Lung (tissue), 12 donors: ENCODE measurements around the gene SLC35F3. TPM values are rescaled to one million over a fixed set of nuclear protein-coding genes. Genes with fewer than 3 reads are reported as not detected.

Experiments
- ATAC-seq: fragments of 200-7000 bp; cut with Tn5 transposase; one replicate; pipeline ENCODE4 v1.9.1; 2020; ENCODE audit warnings: moderate number of reproducible peaks; ENCODE audit not compliant: insufficient read depth, low FRiP score
- DNase-seq, 3 donors: peaks; one replicate each; pipeline ENCODE4 v3.0.0-alpha.2; 2013 to 2017
- H3K27ac ChIP-seq, 2 donors: one replicate each; pipeline ENCODE4 v1.5.1; 2013; ENCODE audit warnings: mild to moderate bottlenecking in 2 of 2, moderate library complexity in 2 of 2, control low read depth in 1 of 2, inconsistent platforms in 1 of 2, low read depth in 1 of 2, low read length in 1 of 2
- H3K27me3 ChIP-seq, 3 donors: one replicate each; pipeline ENCODE4 v1.5.1; 2013; ENCODE audit warnings: low read length in 2 of 3; ENCODE audit not compliant: control insufficient read depth in 3 of 3, insufficient read depth in 3 of 3
- H3K36me3 ChIP-seq, 4 donors: one replicate each; pipeline ENCODE4 v1.5.1; 2013; ENCODE audit warnings: low read length in 4 of 4, mild to moderate bottlenecking in 1 of 4, moderate library complexity in 1 of 4; ENCODE audit not compliant: control insufficient read depth in 4 of 4, insufficient read depth in 4 of 4
- H3K4me1 ChIP-seq, 5 donors: one replicate each; pipeline ENCODE4 v1.5.1; 2013; ENCODE audit warnings: low read length in 5 of 5, mild to moderate bottlenecking in 2 of 5, moderate library complexity in 1 of 5; ENCODE audit not compliant: control insufficient read depth in 5 of 5, insufficient read depth in 5 of 5
- H3K4me3 ChIP-seq: one replicate; pipeline ENCODE4 v1.5.1; 2013; ENCODE audit warnings: mild to moderate bottlenecking, control low read depth, moderate library complexity
- H3K9ac ChIP-seq, 2 donors: one replicate each; pipeline ENCODE4 v1.5.1; 2013; ENCODE audit warnings: low read length in 2 of 2, control low read depth in 1 of 2; ENCODE audit not compliant: insufficient read depth in 1 of 2
- H3K9me3 ChIP-seq, 4 donors: one replicate each; pipeline ENCODE4 v1.5.1; 2013; ENCODE audit warnings: low read length in 3 of 4, mild to moderate bottlenecking in 1 of 4, moderate library complexity in 1 of 4; ENCODE audit not compliant: control insufficient read depth in 4 of 4, insufficient read depth in 3 of 4
- WGBS, 2 donors: extraction: QIAGEN DNeasy Blood & Tissue Kit; methylation state at CpG; one replicate each; pipeline ENCODE4 v1.1.7; 2013; 5-methylcytosine and 5-hydroxymethylcytosine counted together
- polyA plus RNA-seq, 2 donors: library from polyadenylated mRNA; stranded (reverse); fragments of 200-250 nt; gene quantifications; one replicate each; pipeline ENCODE4 v1.2.1, GENCODE V29; 2013
- total RNA-seq, 2 donors: library from RNA; depleted of rRNA in 1 of 2; stranded (reverse); fragments of >200 nt in 1 of 2; gene quantifications; one replicate each; pipeline ENCODE4 v1.2.1, GENCODE V29; 2014 to 2021
- TF ChIP-seq, protein P1 (sequence below): IDR thresholded peaks from 2 replicates; pipeline ENCODE4 v1.5.1; 2012; ENCODE audit warnings: mild to moderate bottlenecking; ENCODE audit errors: control extremely low read depth, extremely low read depth
- donor health status: control.
- donor health status: control.
- donor health status: Bipolar disorder and iron deficiency.
- donor health status: healthy.
- donor health status: DM: yes; HTN: yes; CAD: no.

The SLC35F3 gene
- total and polyA plus RNA-seq, 4 donors: 0.09 to 1.4 (median 0.48) TPM

DNA sequence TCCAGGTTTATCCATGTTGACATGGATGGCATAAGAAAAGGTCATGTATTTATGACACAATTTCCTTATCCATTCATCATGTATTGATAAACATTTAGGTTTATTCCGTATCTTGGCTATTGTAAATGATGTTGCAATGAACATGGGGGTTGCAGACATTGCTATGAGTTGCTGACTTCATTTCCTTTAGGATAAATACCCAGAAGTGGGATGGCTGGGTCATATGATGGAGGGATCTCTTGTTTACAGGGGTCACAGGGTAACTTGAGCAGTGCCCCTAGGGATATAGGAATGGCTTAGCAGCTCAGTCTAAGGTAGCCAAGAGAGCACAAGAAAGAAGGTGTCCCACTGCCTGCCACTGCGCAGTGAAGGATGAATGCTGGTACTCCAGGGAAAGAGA, 239.2 kb downstream of the SLC35F3 start:
- WGBS, 2 donors: 74 to 85% methylated on average over 2 of the region's 2 CpGs
- Histone ChIP-seq H3K27ac (no peak overlapping the region), H3K9ac (no peak overlapping the region), H3K4me3 (no peak overlapping the region), H3K36me3 (no peaks in the 10 kb centered on the region), H3K27me3 (no peaks in the 10 kb centered on the region), H3K4me1 (no peaks in the 10 kb centered on the region), H3K9me3 (peaks cover 0 to 3% (median 0%) of the 10 kb centered on the region in 4 donors)
- DNase-seq (no peak), ATAC-seq (no peak)
- TF ChIP-seq, protein P1, sequence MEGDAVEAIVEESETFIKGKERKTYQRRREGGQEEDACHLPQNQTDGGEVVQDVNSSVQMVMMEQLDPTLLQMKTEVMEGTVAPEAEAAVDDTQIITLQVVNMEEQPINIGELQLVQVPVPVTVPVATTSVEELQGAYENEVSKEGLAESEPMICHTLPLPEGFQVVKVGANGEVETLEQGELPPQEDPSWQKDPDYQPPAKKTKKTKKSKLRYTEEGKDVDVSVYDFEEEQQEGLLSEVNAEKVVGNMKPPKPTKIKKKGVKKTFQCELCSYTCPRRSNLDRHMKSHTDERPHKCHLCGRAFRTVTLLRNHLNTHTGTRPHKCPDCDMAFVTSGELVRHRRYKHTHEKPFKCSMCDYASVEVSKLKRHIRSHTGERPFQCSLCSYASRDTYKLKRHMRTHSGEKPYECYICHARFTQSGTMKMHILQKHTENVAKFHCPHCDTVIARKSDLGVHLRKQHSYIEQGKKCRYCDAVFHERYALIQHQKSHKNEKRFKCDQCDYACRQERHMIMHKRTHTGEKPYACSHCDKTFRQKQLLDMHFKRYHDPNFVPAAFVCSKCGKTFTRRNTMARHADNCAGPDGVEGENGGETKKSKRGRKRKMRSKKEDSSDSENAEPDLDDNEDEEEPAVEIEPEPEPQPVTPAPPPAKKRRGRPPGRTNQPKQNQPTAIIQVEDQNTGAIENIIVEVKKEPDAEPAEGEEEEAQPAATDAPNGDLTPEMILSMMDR: no peak

DNA sequence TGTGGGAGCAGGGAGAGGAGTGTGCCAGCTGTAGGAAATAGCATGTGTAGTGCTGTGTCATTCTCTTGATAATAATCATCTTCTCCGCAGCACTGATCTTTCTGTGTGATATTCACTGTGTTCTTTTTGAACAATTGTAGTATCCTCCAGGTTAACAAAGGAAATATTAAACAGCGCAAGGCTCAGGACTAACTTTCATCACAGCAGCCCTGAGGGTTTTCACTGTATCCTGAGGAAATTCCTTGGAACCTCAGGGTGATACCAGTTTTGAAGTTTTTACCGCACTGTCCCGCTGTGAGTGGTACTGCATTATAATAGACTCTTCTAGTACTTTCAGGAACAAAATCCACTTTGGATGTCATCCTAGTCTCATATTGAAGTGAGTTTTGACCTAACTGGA, 240.4 kb downstream of the SLC35F3 start:
- Histone ChIP-seq H3K9ac (no peak overlapping the region), H3K4me1 (no peaks in the 10 kb centered on the region), H3K27ac (no peak overlapping the region), H3K27me3 (no peaks in the 10 kb centered on the region), H3K36me3 (no peaks in the 10 kb centered on the region), H3K9me3 (peaks cover 0 to 3% (median 0%) of the 10 kb centered on the region in 4 donors), H3K4me3 (no peak overlapping the region)
- TF ChIP-seq, protein P1: no peak
- no peak for DNase-seq
- ATAC-seq: no peak
- WGBS, 2 donors: 57 to 66% methylated on average over 4 of the region's 4 CpGs

DNA sequence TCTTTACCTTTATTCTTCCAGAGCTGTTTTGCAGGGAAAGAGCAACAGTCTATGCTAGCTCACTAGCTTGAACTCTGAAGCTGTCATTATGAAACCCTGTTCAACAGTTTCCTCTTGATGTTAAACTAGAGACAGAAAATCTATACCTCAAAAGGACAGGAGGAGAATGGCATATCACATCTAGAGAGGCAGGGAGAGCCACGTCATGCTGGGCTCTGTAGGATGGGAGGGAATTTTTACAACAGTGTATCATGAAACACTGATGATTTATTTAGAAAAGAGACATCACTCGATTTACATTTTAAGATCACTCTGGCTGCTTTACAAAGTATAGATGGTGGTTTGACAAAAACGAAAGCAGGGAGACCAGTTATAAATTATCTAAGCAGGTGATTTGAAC, 243.9 kb downstream of the SLC35F3 start:
- no peak overlapping the region for H3K9ac ChIP-seq
- ATAC-seq (no peak), DNase-seq (no peak)
- no peaks in the 10 kb centered on the region for H3K4me1 ChIP-seq
- 75 to 88% methylated on average over 3 of the region's 3 CpGs for WGBS, 2 donors
- H3K27ac ChIP-seq: no peak overlapping the region
- H3K9me3 ChIP-seq: peaks cover 0 to 3% (median 0%) of the 10 kb centered on the region in 4 donors
- H3K36me3 ChIP-seq: no peaks in the 10 kb centered on the region
- no peak overlapping the region for H3K4me3 ChIP-seq
- no peaks in the 10 kb centered on the region for H3K27me3 ChIP-seq
- TF ChIP-seq, protein P1: no peak

DNA sequence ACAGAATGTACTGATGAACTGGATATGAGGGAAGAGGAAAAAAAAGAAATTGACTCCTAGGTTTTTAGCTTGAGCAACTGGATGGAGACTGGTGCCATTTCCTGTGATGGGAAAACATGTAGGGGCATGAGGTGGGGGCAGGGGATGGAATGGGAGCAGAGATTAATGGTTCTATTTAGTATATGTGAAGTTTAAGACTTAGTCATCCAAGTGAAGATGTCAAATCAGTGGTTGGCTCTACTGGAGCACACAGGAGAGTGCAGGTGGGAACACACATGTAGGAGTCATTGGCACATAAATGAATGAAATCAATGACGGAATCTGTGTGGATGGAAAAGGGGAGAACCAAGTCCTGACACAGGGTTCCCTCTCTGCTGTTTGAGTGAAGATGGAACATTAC, 244.3 kb downstream of the SLC35F3 start:
- no peak overlapping the region for H3K9ac ChIP-seq
- no peak overlapping the region for H3K27ac ChIP-seq
- DNase-seq (no peak), ATAC-seq (no peak)
- H3K4me3 ChIP-seq: no peak overlapping the region
- 93 to 96% methylated on average over 1 of the region's 1 CpG for WGBS, 2 donors
- H3K4me1 ChIP-seq: no peaks in the 10 kb centered on the region
- TF ChIP-seq, protein P1: no peak
- no peaks in the 10 kb centered on the region for H3K27me3 ChIP-seq
- H3K36me3 ChIP-seq: no peaks in the 10 kb centered on the region
- peaks cover 0 to 3% (median 0%) of the 10 kb centered on the region in 4 donors for H3K9me3 ChIP-seq
